Hindlimb muscle (tissue), 1 donor: Measurements from ENCODE around the gene PCBP4. TPM values are rescaled to one million over a fixed set of nuclear protein-coding genes. Genes with fewer than 3 reads are reported as not detected.

Source experiments
- polyA plus RNA-seq: library from polyadenylated mRNA; unstranded; fragments of 120-200 nt; gene quantifications from one replicate; pipeline ENCODE4 v1.2.1, GENCODE V29; 2013; ENCODE audit not compliant: insufficient read length

PCBP4 gene
- polyA plus RNA-seq, 1 donor = 64.7 TPM

Other genes with a start within 250 kb of the PCBP4 start
- not detected for gene IQCF6, start 188.2 kb downstream of the PCBP4 start, polyA plus RNA-seq
- gene IQCF2, start 105.8 kb downstream of the PCBP4 start, polyA plus RNA-seq = not detected
- gene IQCF5, start 91.9 kb downstream of the PCBP4 start, polyA plus RNA-seq = not detected
- gene IQCF1, start 64.1 kb downstream of the PCBP4 start, polyA plus RNA-seq = not detected
- 15.9 TPM for gene RRP9, start 25.6 kb downstream of the PCBP4 start, polyA plus RNA-seq
- 7.4 TPM for gene PARP3, start 25.1 kb downstream of the PCBP4 start, polyA plus RNA-seq
- 0.67 TPM for gene GPR62, start 12.1 kb downstream of the PCBP4 start, polyA plus RNA-seq
- 22.3 TPM for gene ABHD14B, start 6.6 kb upstream of the PCBP4 start, polyA plus RNA-seq
- gene ABHD14A, start 7.6 kb upstream of the PCBP4 start, polyA plus RNA-seq = 14.7 TPM
- gene ACY1, start 16.1 kb upstream of the PCBP4 start, polyA plus RNA-seq = 19.3 TPM
- 3,089 TPM for gene RPL29, start 28.4 kb upstream of the PCBP4 start, polyA plus RNA-seq
- 18.3 TPM for gene DUSP7, start 89.1 kb upstream of the PCBP4 start, polyA plus RNA-seq
- 4.2 TPM for gene POC1A, start 187.0 kb upstream of the PCBP4 start, polyA plus RNA-seq
- 30.2 TPM for gene ALAS1, start 230.7 kb upstream of the PCBP4 start, polyA plus RNA-seq